Measurements from ENCODE around the gene TMEM9B. TPM values are rescaled to one million over a fixed set of nuclear protein-coding genes. Genes with fewer than 3 reads are reported as not detected.

Gene TMEM9B
- total RNA-seq, 3 donors from 2014 or later (not counting 1 experiment from before 2014, with no cell fraction given): 46.5 to 55.2 (median 51.4) TPM

DNA sequence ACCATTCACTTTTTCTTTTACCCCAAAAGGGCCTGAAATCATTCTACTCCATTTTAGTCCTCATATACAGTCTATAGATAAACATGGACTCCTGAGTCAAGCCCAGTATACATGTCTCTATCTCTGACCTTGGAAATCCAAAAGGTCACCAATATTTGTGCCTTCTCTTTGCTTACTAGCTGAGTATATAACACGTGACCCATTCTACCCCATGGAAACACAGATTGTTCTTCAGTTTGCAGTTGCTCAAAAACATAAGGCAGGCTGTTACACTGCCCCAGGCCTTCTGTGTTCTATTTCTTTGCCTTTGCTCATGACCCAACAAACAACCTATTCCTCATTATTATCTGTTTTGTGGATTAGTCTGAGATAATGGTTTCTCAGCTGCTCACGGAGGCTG lies 33.8 kb upstream of the TMEM9B start:
- WGBS (ENCODE audit: insufficient coverage): 92% methylated on average over 2 of the region's 2 CpGs
- Mint-ChIP-seq H3K9me3 (no peaks in the 10 kb centered on the region), H3K36me3 (no peaks in the 10 kb centered on the region), H3K4me1 (peaks cover 2 to 4% of the 10 kb centered on the region in 2 donors), H3K27ac (no peak overlapping the region), H3K4me3 (no peak overlapping the region), H3K27me3 (ENCODE audit: low read depth in 2 of 2) (peaks cover 17 to 22% of the 10 kb centered on the region in 2 donors)
- intact Hi-C loops (cut with micrococcal nuclease): no loop called here
- DNase-seq (no peak), ATAC-seq (no peak)
- Histone ChIP-seq H3K27me3 (ENCODE audit: control insufficient read depth, insufficient read depth, low read length) (peaks cover 22% of the 10 kb centered on the region), H3K36me3 (ENCODE audit: control insufficient read depth, insufficient read depth, low read length) (no peaks in the 10 kb centered on the region), H3K4me1 (ENCODE audit: control insufficient read depth, insufficient read depth, low read length) (peaks cover 6% of the 10 kb centered on the region), H3K4me3 (ENCODE audit: low read length) (no peak overlapping the region), H3K9me3 (ENCODE audit: control insufficient read depth, insufficient read depth, low read length) (no peaks in the 10 kb centered on the region), H3K27ac (ENCODE audit: low read length) (no peak overlapping the region)
- TF ChIP-seq, protein P1, sequence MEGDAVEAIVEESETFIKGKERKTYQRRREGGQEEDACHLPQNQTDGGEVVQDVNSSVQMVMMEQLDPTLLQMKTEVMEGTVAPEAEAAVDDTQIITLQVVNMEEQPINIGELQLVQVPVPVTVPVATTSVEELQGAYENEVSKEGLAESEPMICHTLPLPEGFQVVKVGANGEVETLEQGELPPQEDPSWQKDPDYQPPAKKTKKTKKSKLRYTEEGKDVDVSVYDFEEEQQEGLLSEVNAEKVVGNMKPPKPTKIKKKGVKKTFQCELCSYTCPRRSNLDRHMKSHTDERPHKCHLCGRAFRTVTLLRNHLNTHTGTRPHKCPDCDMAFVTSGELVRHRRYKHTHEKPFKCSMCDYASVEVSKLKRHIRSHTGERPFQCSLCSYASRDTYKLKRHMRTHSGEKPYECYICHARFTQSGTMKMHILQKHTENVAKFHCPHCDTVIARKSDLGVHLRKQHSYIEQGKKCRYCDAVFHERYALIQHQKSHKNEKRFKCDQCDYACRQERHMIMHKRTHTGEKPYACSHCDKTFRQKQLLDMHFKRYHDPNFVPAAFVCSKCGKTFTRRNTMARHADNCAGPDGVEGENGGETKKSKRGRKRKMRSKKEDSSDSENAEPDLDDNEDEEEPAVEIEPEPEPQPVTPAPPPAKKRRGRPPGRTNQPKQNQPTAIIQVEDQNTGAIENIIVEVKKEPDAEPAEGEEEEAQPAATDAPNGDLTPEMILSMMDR (IDR thresholded peaks at IDR 0.05): no peak

DNA sequence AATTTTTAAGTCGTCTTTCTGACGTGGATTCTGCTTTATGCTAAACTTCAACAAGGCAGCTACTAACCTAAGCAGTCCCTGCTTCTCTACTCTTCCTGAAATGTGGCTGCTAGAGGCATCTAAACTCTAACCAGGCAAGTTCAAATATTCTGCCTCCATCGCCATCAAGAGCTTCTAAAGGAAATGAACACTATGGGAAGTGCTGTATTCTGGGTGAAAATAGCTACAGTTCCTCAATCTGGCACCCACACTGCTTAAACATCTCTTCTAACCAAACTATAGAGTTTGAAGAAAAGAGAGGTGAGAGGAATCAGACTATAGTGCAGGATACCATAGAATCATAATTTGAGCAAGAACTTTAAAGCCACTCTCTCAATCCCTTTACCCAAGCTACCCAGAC lies 33.2 kb upstream of the TMEM9B start:
- peaks cover 17 to 22% of the 10 kb centered on the region in 2 donors for H3K27me3 Mint-ChIP-seq (ENCODE audit: low read depth in 2 of 2)
- intact Hi-C loops (cut with micrococcal nuclease): no loop called here
- ATAC-seq: no peak
- DNase-seq: no peak
- H3K4me1 ChIP-seq (ENCODE audit: control insufficient read depth, insufficient read depth, low read length): peaks cover 2% of the 10 kb centered on the region
- no peak overlapping the region for H3K4me3 ChIP-seq (ENCODE audit: low read length)
- H3K4me1 Mint-ChIP-seq: no peaks in the 10 kb centered on the region
- peaks cover 18% of the 10 kb centered on the region for H3K27me3 ChIP-seq (ENCODE audit: control insufficient read depth, insufficient read depth, low read length)
- H3K9me3 ChIP-seq (ENCODE audit: control insufficient read depth, insufficient read depth, low read length): no peaks in the 10 kb centered on the region
- H3K36me3 ChIP-seq (ENCODE audit: control insufficient read depth, insufficient read depth, low read length): no peaks in the 10 kb centered on the region
- H3K4me3 Mint-ChIP-seq: no peak overlapping the region
- WGBS (ENCODE audit: insufficient coverage): 82% methylated on average over 2 of the region's 3 CpGs
- H3K9me3 Mint-ChIP-seq: no peaks in the 10 kb centered on the region
- H3K27ac ChIP-seq (ENCODE audit: low read length): no peak overlapping the region
- TF ChIP-seq, protein P1 (IDR thresholded peaks at IDR 0.05): no peak
- H3K36me3 Mint-ChIP-seq: no peaks in the 10 kb centered on the region
- H3K27ac Mint-ChIP-seq: no peak overlapping the region

DNA sequence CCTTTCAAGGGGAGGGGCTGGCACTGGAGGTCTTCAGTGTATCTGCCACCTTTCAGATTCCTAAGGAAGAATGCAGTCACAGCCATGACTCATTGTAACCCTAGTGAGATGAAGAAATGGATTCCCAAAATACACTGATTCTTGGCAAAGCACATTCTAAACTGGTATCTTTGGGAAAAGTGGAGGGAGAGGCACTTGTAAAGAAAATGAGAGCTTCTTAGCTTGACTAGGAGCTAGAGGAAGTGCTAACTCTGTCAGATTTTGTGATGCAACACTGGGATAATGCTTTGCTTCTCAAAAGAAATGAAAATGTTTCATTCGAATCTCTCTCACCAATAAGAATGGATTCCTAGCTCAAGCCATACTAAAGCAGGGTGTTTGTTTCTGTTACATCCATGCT lies 25.2 kb upstream of the TMEM9B start:
- no peaks in the 10 kb centered on the region for H3K36me3 ChIP-seq (ENCODE audit: control insufficient read depth, insufficient read depth, low read length)
- TF ChIP-seq, protein P1 (IDR thresholded peaks at IDR 0.05): no peak
- peaks cover 0 to 25% of the 10 kb centered on the region in 2 donors for H3K4me1 Mint-ChIP-seq
- no peaks in the 10 kb centered on the region for H3K36me3 Mint-ChIP-seq
- intact Hi-C loops (cut with micrococcal nuclease): no loop called here
- DNase-seq (no peak), ATAC-seq (no peak)
- H3K4me3 ChIP-seq (ENCODE audit: low read length): no peak overlapping the region
- no peak overlapping the region for H3K27ac ChIP-seq (ENCODE audit: low read length)
- H3K27ac Mint-ChIP-seq: peak overlapping the region in 1 of 2 donors; percentile 61
- H3K27me3 Mint-ChIP-seq (ENCODE audit: low read depth in 2 of 2): peaks cover 3 to 7% of the 10 kb centered on the region in 2 donors
- H3K27me3 ChIP-seq (ENCODE audit: control insufficient read depth, insufficient read depth, low read length): no peaks in the 10 kb centered on the region
- H3K9me3 Mint-ChIP-seq: no peaks in the 10 kb centered on the region
- H3K9me3 ChIP-seq (ENCODE audit: control insufficient read depth, insufficient read depth, low read length): no peaks in the 10 kb centered on the region
- no peaks in the 10 kb centered on the region for H3K4me1 ChIP-seq (ENCODE audit: control insufficient read depth, insufficient read depth, low read length)
- no peak overlapping the region for H3K4me3 Mint-ChIP-seq
- 100% methylated on average over 1 of the region's 1 CpG for WGBS (ENCODE audit: insufficient coverage)

Data from natural killer cell (primary cell).